WTC11 (cell line): ENCODE measurements around the gene KCNMA1. TPM values are rescaled to one million over a fixed set of nuclear protein-coding genes. Genes with fewer than 3 reads are reported as not detected.

Experiments
- ATAC-seq: fragments of 200-7000 bp; cut with Tn5 transposase; 2 replicates; pipeline ENCODE4 v1.10.0; 2021; ENCODE audit warnings: mild to moderate bottlenecking, moderate library complexity
- CTCF ChIA-PET: fragments of 300-600 bp; sonication (Branson Sonifier 250); formaldehyde crosslinking; loops from one replicate; lab custom pipeline; 2021; ENCODE audit warnings: antibody characterized with exemption; lab: Charles Lee
- POLR2A ChIA-PET: fragments of 350-600 bp; sonication (Branson Sonifier 250); formaldehyde crosslinking; loops from one replicate; lab custom pipeline; 2021; ENCODE audit warnings: antibody characterized with exemption; lab: Charles Lee
- DNase-seq: peaks from one replicate; pipeline ENCODE4 v3.0.0; 2021; ENCODE audit warnings: low spot score
- H3K27ac Mint-ChIP-seq: 2 replicates; pipeline ENCODE4 v1.8.0; 2021; ENCODE audit warnings: mixed read lengths
- H3K27me3 Mint-ChIP-seq: 2 replicates; pipeline ENCODE4 v1.8.0; 2021; ENCODE audit warnings: low read depth, mild to moderate bottlenecking, moderate library complexity, mixed read lengths
- H3K36me3 Mint-ChIP-seq: 2 replicates; pipeline ENCODE4 v1.8.0; 2021; ENCODE audit warnings: mixed read lengths
- H3K4me1 Mint-ChIP-seq: 2 replicates; pipeline ENCODE4 v1.8.0; 2022; ENCODE audit warnings: mixed read lengths
- H3K4me3 Mint-ChIP-seq: 2 replicates; pipeline ENCODE4 v1.8.0; 2021; ENCODE audit warnings: mild to moderate bottlenecking, moderate library complexity, mixed read lengths
- H3K9me3 Mint-ChIP-seq: 2 replicates; pipeline ENCODE4 v1.8.0; 2021; ENCODE audit warnings: mixed read lengths
- AR ChIP-seq: fragments of 250-450 bp; sonication (Bioruptor Pico); IDR thresholded peaks from 2 replicates; pipeline ENCODE4 v1.9.0; 2021; ENCODE audit warnings: mild to moderate bottlenecking
- ARID4B ChIP-seq: sonication (generic); formaldehyde crosslinking; IDR thresholded peaks from 2 replicates; pipeline ENCODE4 v1.8.0; 2023; ENCODE audit warnings: missing genetic modification reagents, mild to moderate bottlenecking, borderline replicate concordance
- CREB1 ChIP-seq: sonication (generic); formaldehyde crosslinking; IDR thresholded peaks from 2 replicates; pipeline ENCODE4 v1.8.0; 2023; ENCODE audit warnings: mild to moderate bottlenecking, missing genetic modification reagents
- ESRRA ChIP-seq: sonication (generic); formaldehyde crosslinking; IDR thresholded peaks from 2 replicates; pipeline ENCODE4 v1.8.1; 2022; ENCODE audit warnings: mild to moderate bottlenecking, missing genetic modification reagents, borderline replicate concordance
- FOXP4 ChIP-seq: sonication (generic); formaldehyde crosslinking; IDR thresholded peaks from 2 replicates; pipeline ENCODE4 v1.8.0; 2022; ENCODE audit warnings: mild to moderate bottlenecking, missing genetic modification reagents
- HMGA2 ChIP-seq: fragments of 250-450 bp; sonication (Bioruptor Pico); IDR thresholded peaks from 2 replicates; pipeline ENCODE4 v1.4.0; 2021; ENCODE audit warnings: mild to moderate bottlenecking, moderate library complexity
- KAT7 ChIP-seq: sonication (generic); formaldehyde crosslinking; IDR thresholded peaks from 2 replicates; pipeline ENCODE4 v1.8.1; 2023; ENCODE audit warnings: missing genetic modification reagents, mild to moderate bottlenecking, borderline replicate concordance
- MAX ChIP-seq: sonication (generic); formaldehyde crosslinking; IDR thresholded peaks from 2 replicates; pipeline ENCODE4 v1.8.0; 2022; ENCODE audit warnings: mild to moderate bottlenecking, missing genetic modification reagents
- MYBL2 ChIP-seq: sonication (generic); formaldehyde crosslinking; IDR thresholded peaks from 2 replicates; pipeline ENCODE4 v1.8.1; 2023; ENCODE audit warnings: mild to moderate bottlenecking, moderate library complexity, missing genetic modification reagents
- PRDM15 ChIP-seq: sonication (generic); formaldehyde crosslinking; IDR thresholded peaks from 2 replicates; pipeline ENCODE4 v1.8.0; 2022; ENCODE audit warnings: missing genetic modification reagents
- RELA ChIP-seq: sonication (generic); formaldehyde crosslinking; IDR thresholded peaks from 2 replicates; pipeline ENCODE4 v1.8.1; 2022; ENCODE audit warnings: missing genetic modification reagents, mild to moderate bottlenecking, borderline replicate concordance
- SMAD4 ChIP-seq: sonication (generic); formaldehyde crosslinking; IDR thresholded peaks from 2 replicates; pipeline ENCODE4 v1.8.0; 2022; ENCODE audit warnings: mild to moderate bottlenecking, missing genetic modification reagents
- STAT6 ChIP-seq: sonication (generic); formaldehyde crosslinking; conservative IDR thresholded peaks from 2 replicates; pipeline ENCODE4 v1.8.1; 2023; ENCODE audit warnings: mild to moderate bottlenecking, low read depth, missing genetic modification reagents, moderate library complexity
- TEAD1 ChIP-seq: sonication (generic); formaldehyde crosslinking; IDR thresholded peaks from 2 replicates; pipeline ENCODE4 v1.8.0; 2022; ENCODE audit warnings: mild to moderate bottlenecking, missing genetic modification reagents
- ZNF219 ChIP-seq: sonication (generic); formaldehyde crosslinking; IDR thresholded peaks from 2 replicates; pipeline ENCODE4 v1.8.0; 2023; ENCODE audit warnings: missing genetic modification reagents, mild to moderate bottlenecking, borderline replicate concordance
- ZNF232 ChIP-seq: sonication (generic); formaldehyde crosslinking; IDR thresholded peaks from 2 replicates; pipeline ENCODE4 v1.8.0; 2022; ENCODE audit warnings: mild to moderate bottlenecking, missing genetic modification reagents
- ZNF263 ChIP-seq: sonication (generic); formaldehyde crosslinking; IDR thresholded peaks from 2 replicates; pipeline ENCODE4 v1.8.1; 2022; ENCODE audit warnings: low read depth, mild to moderate bottlenecking, moderate library complexity, missing genetic modification reagents
- total RNA-seq: library from RNA; stranded (reverse); gene quantifications from 3 replicates; pipeline ENCODE4 v1.2.3, GENCODE V29; 2021

KCNMA1 gene
- total RNA-seq, 1 experiment from 2014 or later: 7.3 TPM

GRCh38 chr10:77631241-77631640, 6.4 kb downstream of the KCNMA1 start:
- Mint-ChIP-seq H3K4me3 (no peak overlapping the region), H3K36me3 (no peaks in the 10 kb centered on the region), H3K4me1 (peaks cover 39% of the 10 kb centered on the region), H3K27ac (no peak overlapping the region), H3K27me3 (peaks cover 30% of the 10 kb centered on the region), H3K9me3 (0 out of 2 replicates have a peak, but pooled peaks cover 3% of the 10 kb centered on the region)
- no peak for TF ChIP-seq STAT6 (CRISPR knock-in tag)
- no peak for TF ChIP-seq KAT7 (CRISPR knock-in tag)
- no peak for TF ChIP-seq TEAD1 (CRISPR knock-in tag)
- no peak for TF ChIP-seq ESRRA (CRISPR knock-in tag)
- no peak for TF ChIP-seq MAX (CRISPR knock-in tag)
- no peak for TF ChIP-seq ARID4B (CRISPR knock-in tag)
- no peak for TF ChIP-seq MYBL2
- no peak for TF ChIP-seq SMAD4 (CRISPR knock-in tag)
- no peak for TF ChIP-seq AR
- TF ChIP-seq RELA (CRISPR knock-in tag): no peak
- TF ChIP-seq FOXP4 (CRISPR knock-in tag): no peak
- TF ChIP-seq ZNF232: no peak
- TF ChIP-seq CREB1 (CRISPR knock-in tag): no peak
- DNase-seq (no peak), ATAC-seq (no peak)
- ChIA-PET CTCF (interaction anchor here (0.5 to 1.8 kb wide), 2 partner anchors 80 to 116 kb away, joined by 3 to 6 read pairs; no protein-coding TSS in a partner anchor), POLR2A (no interaction called here)

GRCh38 chr10:77630507-77630848, 7.1 kb downstream of the KCNMA1 start:
- TF ChIP-seq HMGA2: no peak
- TF ChIP-seq ZNF219 (CRISPR knock-in tag): no peak
- TF ChIP-seq ZNF263 (CRISPR knock-in tag): no peak
- no peak for TF ChIP-seq PRDM15 (CRISPR knock-in tag)
- TF ChIP-seq FOXP4 (CRISPR knock-in tag): no peak
- TF ChIP-seq KAT7 (CRISPR knock-in tag): no peak
- Mint-ChIP-seq H3K27ac (no peak overlapping the region), H3K9me3 (0 out of 2 replicates have a peak, but pooled peaks cover 3% of the 10 kb centered on the region), H3K27me3 (peaks cover 23% of the 10 kb centered on the region), H3K4me1 (peaks cover 32% of the 10 kb centered on the region), H3K4me3 (no peak overlapping the region), H3K36me3 (no peaks in the 10 kb centered on the region)
- ChIA-PET POLR2A (no interaction called here), CTCF (interaction anchor here (0.7 to 1.8 kb wide), 2 partner anchors 81 to 136 kb away, joined by 3 to 6 read pairs; no protein-coding TSS in a partner anchor)
- ATAC-seq: no peak
- DNase-seq: no peak
